Activated naive CD4-positive, alpha-beta T cell treated with anti-CD3 and anti-CD28 coated beads for 36 hours (primary cell): ENCODE data around the gene TRPM2. TPM values are rescaled to one million over a fixed set of nuclear protein-coding genes. Genes with fewer than 3 reads are reported as not detected.

ENCODE experiments used
- CTCF ChIA-PET: fragments of 350-600 bp; sonication (Branson Sonifier 250); formaldehyde crosslinking; loops from one replicate; lab custom pipeline; 2021; ENCODE audit warnings: antibody characterized with exemption; lab: Charles Lee
- DNase-seq: peaks from one replicate; pipeline ENCODE4 v3.0.0-alpha.2; 2020
- H3K27ac Mint-ChIP-seq: one replicate; pipeline ENCODE4 v1.8.0; 2021; ENCODE audit warnings: mild to moderate bottlenecking, mixed read lengths
- H3K27me3 Mint-ChIP-seq: one replicate; pipeline ENCODE4 v1.8.0; 2021; ENCODE audit warnings: low read depth, mixed read lengths
- H3K36me3 Mint-ChIP-seq: one replicate; pipeline ENCODE4 v1.8.0; 2021; ENCODE audit warnings: low read depth, mixed read lengths
- H3K4me1 Mint-ChIP-seq: one replicate; pipeline ENCODE4 v1.8.0; 2021; ENCODE audit warnings: low read depth, mixed read lengths
- H3K4me3 Mint-ChIP-seq: one replicate; pipeline ENCODE4 v1.8.0; 2021; ENCODE audit warnings: mild to moderate bottlenecking, moderate library complexity, mixed read lengths
- H3K9me3 Mint-ChIP-seq: one replicate; pipeline ENCODE4 v1.8.0; 2021; ENCODE audit warnings: mixed read lengths
- intact Hi-C: fragments of 100-400 bp; cut with micrococcal nuclease; formaldehyde crosslinking; loops from one replicate; pipeline ENCODE4 v1.15.1; 2023
- total RNA-seq, 2 experiments: library from RNA; stranded (reverse); gene quantifications; one replicate each; pipeline ENCODE4 v1.2.3, GENCODE V29; 2021

Gene TRPM2
- total RNA-seq, 2 experiments from 2014 or later, result 2.5 to 3.5 TPM

DNA sequence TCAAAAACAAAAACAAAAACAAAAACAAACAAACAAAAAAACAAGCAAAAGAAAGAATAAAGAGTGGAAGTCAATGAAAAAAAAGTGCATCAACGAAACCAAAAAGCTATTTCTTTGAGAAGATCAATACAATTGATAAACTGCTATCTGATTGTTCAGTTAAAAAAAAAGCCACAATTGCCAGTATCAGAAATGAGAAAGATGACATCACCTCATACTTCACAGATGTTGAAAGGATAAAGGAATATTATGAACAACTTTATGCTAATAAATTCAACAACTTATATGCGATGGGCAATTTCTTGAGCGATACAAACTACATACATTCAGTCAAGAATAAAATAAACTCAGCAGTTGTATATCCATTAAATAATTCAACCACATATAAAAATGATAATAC lies 99.7 kb downstream of the TRPM2 start:
- Mint-ChIP-seq H3K27me3 (peaks cover 14% of the 10 kb centered on the region), H3K36me3 (no peaks in the 10 kb centered on the region), H3K9me3 (peaks cover 2% of the 10 kb centered on the region), H3K27ac (no peak overlapping the region), H3K4me1 (no peaks in the 10 kb centered on the region), H3K4me3 (no peak overlapping the region)
- DNase-seq, result no peak
- intact Hi-C loops, result loop anchor here (10.0 kb wide), 1 partner anchor 148 kb away; the partner anchor contains the start of gene PFKL
- CTCF ChIA-PET, result no interaction called here

DNA sequence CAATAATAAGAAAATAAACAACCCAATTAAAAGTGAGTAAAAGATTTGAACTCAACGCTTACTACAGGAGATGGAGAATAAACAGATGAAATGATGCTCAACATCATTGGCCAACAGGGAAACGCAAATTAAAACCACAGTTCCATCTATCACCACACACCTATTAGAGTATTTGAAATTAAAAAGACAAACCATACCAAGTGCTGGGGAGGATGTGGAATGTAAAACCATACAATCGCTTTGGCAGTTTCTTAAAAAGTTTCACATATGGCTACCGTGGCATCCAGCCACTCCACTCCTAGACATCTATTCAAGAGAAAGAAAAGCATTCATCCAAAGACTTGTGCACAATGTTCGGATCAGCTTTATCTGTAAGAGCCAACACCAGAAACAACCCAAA lies 100.6 kb downstream of the TRPM2 start:
- intact Hi-C loops, result loop anchor here (10.0 kb wide), 1 partner anchor 149 kb away; the partner anchor contains the start of gene PFKL
- CTCF ChIA-PET, result no interaction called here
- Mint-ChIP-seq H3K36me3 (no peaks in the 10 kb centered on the region), H3K4me1 (no peaks in the 10 kb centered on the region), H3K9me3 (peaks cover 2% of the 10 kb centered on the region), H3K27me3 (peaks cover 14% of the 10 kb centered on the region), H3K4me3 (peak overlapping the region; percentile 58), H3K27ac (no peak overlapping the region)
- no peak for DNase-seq

GRCh38 chr21:44454747-44455523 lies 101.5 kb downstream of the TRPM2 start, which contains the start of gene LRRC3:
TSS of gene LRRC3 (plus strand) at chr21:44455510. CDS start at chr21:44456645, 1,135 bp downstream.
- CTCF ChIA-PET, result no interaction called here
- peak; percentile 89 for DNase-seq
- H3K4me3 Mint-ChIP-seq, result peak within 1 kb of the TSS; percentile 73
- H3K27me3 Mint-ChIP-seq, result peaks cover 14% of the 10 kb centered on the region
- intact Hi-C loops, result loop anchor here (1.0 to 10.0 kb wide), 2 partner anchors 116 to 150 kb away; partner anchors contain the start of genes CFAP410 and PFKL
- no peak within 1 kb of the TSS for H3K27ac Mint-ChIP-seq
- peaks cover 2% of the 10 kb centered on the region for H3K9me3 Mint-ChIP-seq
- no peaks in the 10 kb centered on the region for H3K36me3 Mint-ChIP-seq
- H3K4me1 Mint-ChIP-seq, result no peaks in the 10 kb centered on the region

DNA sequence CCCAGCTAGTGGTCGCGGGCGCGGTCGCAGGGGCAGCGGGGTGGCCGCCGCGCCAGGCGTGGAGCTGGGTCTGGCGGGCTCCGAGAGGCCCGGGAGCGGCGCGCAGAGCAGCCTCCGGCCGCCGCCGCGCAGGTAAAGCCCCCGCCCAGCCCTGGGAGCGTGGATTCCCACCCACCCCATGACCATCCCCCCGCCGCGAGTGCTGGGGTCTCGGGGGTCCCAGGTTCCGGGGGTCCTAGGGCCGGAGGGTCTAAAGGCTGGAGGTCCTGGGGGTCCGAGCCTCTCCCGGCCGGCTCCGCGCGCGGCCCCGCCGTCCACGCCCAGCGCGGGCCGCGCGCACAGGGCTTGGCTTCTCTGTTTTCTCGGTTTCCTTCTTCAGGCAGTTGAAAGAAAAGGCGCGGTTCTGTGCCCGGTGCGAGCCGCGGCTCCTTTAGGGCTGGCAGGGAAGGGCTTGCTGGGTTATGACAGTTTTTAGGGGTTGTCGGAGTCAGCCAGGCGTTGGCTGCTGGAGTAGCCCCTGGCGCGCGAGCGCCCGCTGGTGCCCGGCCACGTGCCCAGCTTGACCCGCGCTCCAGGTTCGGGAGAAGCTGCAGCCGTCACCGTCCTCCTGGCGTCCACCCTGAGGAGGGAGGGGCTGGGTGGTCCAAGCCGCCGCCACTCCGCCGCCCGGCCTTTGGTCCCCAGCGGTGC lies 102.2 kb downstream of the TRPM2 start:
- Mint-ChIP-seq H3K4me1 (no peaks in the 10 kb centered on the region), H3K9me3 (peaks cover 2% of the 10 kb centered on the region), H3K27ac (no peak overlapping the region), H3K36me3 (no peaks in the 10 kb centered on the region), H3K4me3 (peak overlapping the region; percentile 73), H3K27me3 (peaks cover 12% of the 10 kb centered on the region)
- intact Hi-C loops, result loop anchor here (1.0 to 10.0 kb wide), 2 partner anchors 116 to 151 kb away; partner anchors contain the start of genes CFAP410 and PFKL
- CTCF ChIA-PET, result interaction anchor here (1.1 kb wide), 1 partner anchor 18 kb away, joined by 3 read pairs; no protein-coding TSS in a partner anchor
- peak; percentile 54 for DNase-seq

DNA sequence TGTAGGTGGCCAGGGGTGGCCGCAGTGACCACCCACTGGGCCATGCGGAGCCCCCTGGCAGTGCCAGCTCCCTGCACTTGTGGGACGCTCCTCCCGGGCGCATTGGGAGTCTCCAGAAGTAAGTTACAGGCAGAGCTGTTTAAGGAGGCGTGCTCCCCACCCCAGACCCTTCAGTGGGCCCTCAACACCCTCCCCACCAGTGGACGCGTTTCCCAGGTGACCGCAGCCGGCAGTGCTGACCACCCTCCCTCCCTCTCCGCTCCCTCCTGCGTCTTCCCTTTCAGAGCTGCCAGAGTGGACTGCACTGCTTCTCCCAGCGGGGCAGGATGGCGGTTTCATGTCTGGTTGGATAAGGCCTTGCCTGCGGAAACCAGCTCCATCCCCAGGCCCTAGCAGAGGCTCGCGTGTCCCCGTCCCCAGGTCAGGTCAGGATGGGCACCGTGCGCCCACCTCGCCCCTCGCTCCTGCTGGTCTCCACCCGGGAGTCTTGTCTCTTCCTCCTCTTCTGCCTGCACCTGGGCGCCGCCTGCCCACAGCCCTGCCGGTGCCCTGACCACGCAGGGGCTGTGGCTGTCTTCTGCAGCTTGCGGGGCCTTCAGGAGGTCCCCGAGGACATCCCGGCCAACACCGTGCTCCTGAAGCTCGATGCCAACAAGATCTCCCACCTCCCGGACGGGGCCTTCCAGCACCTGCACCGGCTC lies 102.9 kb downstream of the TRPM2 start:
- H3K36me3 Mint-ChIP-seq, result no peaks in the 10 kb centered on the region
- no peaks in the 10 kb centered on the region for H3K4me1 Mint-ChIP-seq
- H3K4me3 Mint-ChIP-seq, result peak overlapping the region; percentile 60
- DNase-seq, result no peak
- H3K27me3 Mint-ChIP-seq, result peaks cover 10% of the 10 kb centered on the region
- intact Hi-C loops, result loop anchor here (10.0 kb wide), 1 partner anchor 152 kb away; the partner anchor contains the start of gene PFKL
- peaks cover 2% of the 10 kb centered on the region for H3K9me3 Mint-ChIP-seq
- CTCF ChIA-PET, result interaction anchor here (1.1 kb wide), 1 partner anchor 17 kb away, joined by 3 read pairs; no protein-coding TSS in a partner anchor
- no peak overlapping the region for H3K27ac Mint-ChIP-seq

DNA sequence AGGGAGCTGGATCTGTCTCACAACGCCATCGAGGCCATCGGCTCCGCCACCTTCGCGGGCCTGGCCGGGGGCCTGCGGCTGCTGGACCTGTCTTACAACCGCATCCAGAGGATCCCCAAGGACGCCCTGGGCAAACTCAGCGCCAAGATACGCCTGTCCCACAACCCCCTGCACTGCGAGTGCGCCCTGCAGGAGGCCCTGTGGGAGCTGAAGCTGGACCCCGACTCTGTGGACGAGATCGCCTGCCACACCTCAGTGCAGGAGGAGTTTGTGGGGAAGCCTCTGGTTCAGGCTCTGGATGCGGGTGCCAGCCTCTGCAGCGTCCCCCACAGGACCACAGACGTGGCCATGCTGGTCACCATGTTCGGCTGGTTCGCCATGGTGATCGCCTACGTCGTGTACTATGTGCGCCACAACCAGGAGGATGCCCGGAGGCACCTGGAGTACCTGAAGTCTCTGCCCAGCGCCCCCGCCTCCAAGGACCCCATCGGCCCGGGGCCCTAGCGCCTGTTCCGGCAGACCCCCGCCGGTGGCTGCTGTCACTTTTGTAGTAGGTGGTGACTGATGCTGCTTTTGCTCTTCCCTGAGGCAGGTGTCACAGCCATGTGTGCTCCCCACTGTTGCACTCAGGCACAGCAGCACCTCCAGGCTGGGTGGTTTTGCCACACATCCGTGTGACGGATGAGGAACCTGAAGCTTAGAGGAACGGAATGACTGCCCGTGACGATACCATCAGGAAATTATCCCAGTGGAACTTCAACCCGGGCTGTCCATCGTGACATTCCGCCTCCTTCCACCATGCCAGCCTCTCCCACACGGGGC lies 103.7 kb downstream of the TRPM2 start:
- Mint-ChIP-seq H3K4me1 (no peaks in the 10 kb centered on the region), H3K27me3 (peaks cover 9% of the 10 kb centered on the region), H3K9me3 (peaks cover 2% of the 10 kb centered on the region), H3K36me3 (no peaks in the 10 kb centered on the region), H3K4me3 (peak overlapping the region; percentile 60), H3K27ac (no peak overlapping the region)
- no peak for DNase-seq
- CTCF ChIA-PET, result interaction anchor here (0.6 kb wide), 1 partner anchor 222 kb away, joined by 3 read pairs; no protein-coding TSS in a partner anchor
- intact Hi-C loops, result loop anchor here (10.0 kb wide), 1 partner anchor 152 kb away; the partner anchor contains the start of gene PFKL

DNA sequence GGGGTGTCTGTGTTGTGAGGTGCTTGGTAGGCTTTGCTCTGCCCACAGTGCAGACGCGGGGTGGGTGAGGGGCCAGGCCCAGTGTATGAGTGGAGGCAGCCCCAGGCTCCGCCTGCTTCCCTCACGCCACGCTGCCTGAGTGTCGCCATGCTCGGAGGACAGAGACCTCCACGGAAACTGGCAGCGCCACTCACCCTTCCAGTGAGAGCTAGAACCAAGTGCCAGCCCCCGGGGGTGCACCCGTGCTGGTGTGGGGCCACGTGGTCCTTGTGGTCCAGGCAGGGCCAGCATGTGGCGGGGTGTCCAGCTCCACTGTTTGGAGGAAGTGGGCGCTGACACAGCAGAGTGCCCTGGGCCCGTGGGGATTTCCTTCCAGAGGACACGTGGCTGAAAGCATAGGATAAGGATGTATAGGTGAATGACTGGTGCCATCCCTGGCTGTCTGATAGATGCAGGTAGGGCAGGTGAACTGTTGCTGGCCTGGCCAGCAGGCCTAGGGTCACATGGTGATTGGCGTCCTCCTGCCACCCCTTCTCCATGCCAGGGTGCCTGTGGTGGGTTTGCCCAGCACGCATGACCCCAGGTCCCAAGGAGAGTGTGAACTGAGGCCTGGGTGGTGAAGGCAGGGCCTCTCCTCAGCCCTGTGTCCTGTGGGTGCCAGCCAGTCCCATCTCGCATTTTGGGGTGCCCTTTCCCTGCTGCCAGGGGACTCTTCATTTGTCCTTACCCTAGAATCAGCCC lies 105.7 kb downstream of the TRPM2 start:
- intact Hi-C loops, result loop anchor here (10.0 kb wide), 1 partner anchor 154 kb away; the partner anchor contains the start of gene PFKL
- no peak overlapping the region for H3K4me3 Mint-ChIP-seq
- H3K36me3 Mint-ChIP-seq, result no peaks in the 10 kb centered on the region
- peaks cover 6% of the 10 kb centered on the region for H3K27me3 Mint-ChIP-seq
- no peaks in the 10 kb centered on the region for H3K9me3 Mint-ChIP-seq
- H3K4me1 Mint-ChIP-seq, result no peaks in the 10 kb centered on the region
- CTCF ChIA-PET, result no interaction called here
- DNase-seq, result no peak
- H3K27ac Mint-ChIP-seq, result no peak overlapping the region

- Mint-ChIP-seq H3K9me3 (no peaks in the 10 kb centered on the region), H3K27me3 (no peaks in the 10 kb centered on the region), H3K4me3 (no peak overlapping the region), H3K36me3 (no peaks in the 10 kb centered on the region), H3K27ac (no peak overlapping the region), H3K4me1 (no peaks in the 10 kb centered on the region)
- intact Hi-C loops, result loop anchor here (10.0 kb wide), 1 partner anchor 155 kb away; the partner anchor contains the start of gene PFKL
- DNase-seq, result no peak
- CTCF ChIA-PET, result no interaction called here
Measured at GRCh38 chr21:44459712-44460440, 106.5 kb downstream of the TRPM2 start.

- Mint-ChIP-seq H3K9me3 (no peaks in the 10 kb centered on the region), H3K4me1 (no peaks in the 10 kb centered on the region), H3K27me3 (no peaks in the 10 kb centered on the region), H3K4me3 (no peak overlapping the region), H3K36me3 (no peaks in the 10 kb centered on the region), H3K27ac (no peak overlapping the region)
- CTCF ChIA-PET, result no interaction called here
- no peak for DNase-seq
- intact Hi-C loops, result no loop called here
Measured at GRCh38 chr21:44460441-44460755, 107.0 kb downstream of the TRPM2 start.

- CTCF ChIA-PET, result no interaction called here
- Mint-ChIP-seq H3K27me3 (no peaks in the 10 kb centered on the region), H3K4me3 (no peak overlapping the region), H3K4me1 (no peaks in the 10 kb centered on the region), H3K27ac (no peak overlapping the region), H3K9me3 (no peaks in the 10 kb centered on the region), H3K36me3 (no peaks in the 10 kb centered on the region)
- no peak for DNase-seq
- intact Hi-C loops, result no loop called here
Measured at GRCh38 chr21:44461005-44461404, 107.6 kb downstream of the TRPM2 start.
